ENCODE data around the gene THOC5. TPM values are rescaled to one million over a fixed set of nuclear protein-coding genes. Genes with fewer than 3 reads are reported as not detected.

Gene THOC5
- total RNA-seq, 1 experiment from 2014 or later, result 74.4 TPM

DNA sequence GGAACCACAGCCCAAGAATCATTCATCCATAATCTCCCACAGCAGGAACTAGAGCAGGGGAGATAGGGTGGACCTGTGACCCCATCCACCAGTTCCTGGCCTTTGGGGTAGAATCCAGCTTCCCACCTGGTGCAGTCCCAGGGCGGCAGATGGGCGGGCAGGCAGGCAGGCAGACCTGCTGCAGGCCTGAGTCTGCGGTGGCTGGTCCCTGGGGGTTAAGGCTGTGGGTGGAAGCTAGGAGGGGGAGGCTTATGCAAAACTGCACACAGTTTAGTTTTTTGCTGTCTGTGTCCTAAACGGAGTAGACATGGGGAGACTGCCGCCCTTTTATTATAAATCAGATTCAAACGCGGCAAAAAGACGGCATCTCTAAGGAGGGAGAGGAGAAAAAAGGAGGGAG lies 78.0 kb downstream of the THOC5 start:
- Histone ChIP-seq H3K4me3 (ENCODE audit: low read depth in 2 of 2, low read length in 2 of 2) (no peak overlapping the region), H3K27ac (ENCODE audit: low read length) (no peak overlapping the region), H3K36me3 (ENCODE audit: control insufficient read depth, insufficient read depth, low read length) (no peaks in the 10 kb centered on the region), H3K9me3 (ENCODE audit: control insufficient read depth, insufficient read depth, low read depth, low read length) (no peaks in the 10 kb centered on the region), H3K4me1 (ENCODE audit: control insufficient read depth, insufficient read depth, low read length) (0 out of 2 replicates have a peak, but pooled peaks cover 2% of the 10 kb centered on the region), H3K27me3 (ENCODE audit: control insufficient read depth, insufficient read depth, low read length) (no peaks in the 10 kb centered on the region)
- DNase-seq (ENCODE audit: low read depth, low spot score) (no peak), ATAC-seq (no peak)
- no peak for TF ChIP-seq TCF7L2 (IDR thresholded peaks at IDR 0.05; ENCODE audit: low read depth, low read length)
- no peak for TF ChIP-seq POLR2AphosphoS5 (IDR thresholded peaks at IDR 0.05; ENCODE audit: low read depth, low read length)
- TF ChIP-seq, protein P1, sequence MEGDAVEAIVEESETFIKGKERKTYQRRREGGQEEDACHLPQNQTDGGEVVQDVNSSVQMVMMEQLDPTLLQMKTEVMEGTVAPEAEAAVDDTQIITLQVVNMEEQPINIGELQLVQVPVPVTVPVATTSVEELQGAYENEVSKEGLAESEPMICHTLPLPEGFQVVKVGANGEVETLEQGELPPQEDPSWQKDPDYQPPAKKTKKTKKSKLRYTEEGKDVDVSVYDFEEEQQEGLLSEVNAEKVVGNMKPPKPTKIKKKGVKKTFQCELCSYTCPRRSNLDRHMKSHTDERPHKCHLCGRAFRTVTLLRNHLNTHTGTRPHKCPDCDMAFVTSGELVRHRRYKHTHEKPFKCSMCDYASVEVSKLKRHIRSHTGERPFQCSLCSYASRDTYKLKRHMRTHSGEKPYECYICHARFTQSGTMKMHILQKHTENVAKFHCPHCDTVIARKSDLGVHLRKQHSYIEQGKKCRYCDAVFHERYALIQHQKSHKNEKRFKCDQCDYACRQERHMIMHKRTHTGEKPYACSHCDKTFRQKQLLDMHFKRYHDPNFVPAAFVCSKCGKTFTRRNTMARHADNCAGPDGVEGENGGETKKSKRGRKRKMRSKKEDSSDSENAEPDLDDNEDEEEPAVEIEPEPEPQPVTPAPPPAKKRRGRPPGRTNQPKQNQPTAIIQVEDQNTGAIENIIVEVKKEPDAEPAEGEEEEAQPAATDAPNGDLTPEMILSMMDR (IDR thresholded peaks at IDR 0.05), result no peak
- no peak for TF ChIP-seq SIN3A (IDR thresholded peaks at IDR 0.05; ENCODE audit: borderline replicate concordance, insufficient read depth, low read depth, low read length)
- TF ChIP-seq, protein P2, sequence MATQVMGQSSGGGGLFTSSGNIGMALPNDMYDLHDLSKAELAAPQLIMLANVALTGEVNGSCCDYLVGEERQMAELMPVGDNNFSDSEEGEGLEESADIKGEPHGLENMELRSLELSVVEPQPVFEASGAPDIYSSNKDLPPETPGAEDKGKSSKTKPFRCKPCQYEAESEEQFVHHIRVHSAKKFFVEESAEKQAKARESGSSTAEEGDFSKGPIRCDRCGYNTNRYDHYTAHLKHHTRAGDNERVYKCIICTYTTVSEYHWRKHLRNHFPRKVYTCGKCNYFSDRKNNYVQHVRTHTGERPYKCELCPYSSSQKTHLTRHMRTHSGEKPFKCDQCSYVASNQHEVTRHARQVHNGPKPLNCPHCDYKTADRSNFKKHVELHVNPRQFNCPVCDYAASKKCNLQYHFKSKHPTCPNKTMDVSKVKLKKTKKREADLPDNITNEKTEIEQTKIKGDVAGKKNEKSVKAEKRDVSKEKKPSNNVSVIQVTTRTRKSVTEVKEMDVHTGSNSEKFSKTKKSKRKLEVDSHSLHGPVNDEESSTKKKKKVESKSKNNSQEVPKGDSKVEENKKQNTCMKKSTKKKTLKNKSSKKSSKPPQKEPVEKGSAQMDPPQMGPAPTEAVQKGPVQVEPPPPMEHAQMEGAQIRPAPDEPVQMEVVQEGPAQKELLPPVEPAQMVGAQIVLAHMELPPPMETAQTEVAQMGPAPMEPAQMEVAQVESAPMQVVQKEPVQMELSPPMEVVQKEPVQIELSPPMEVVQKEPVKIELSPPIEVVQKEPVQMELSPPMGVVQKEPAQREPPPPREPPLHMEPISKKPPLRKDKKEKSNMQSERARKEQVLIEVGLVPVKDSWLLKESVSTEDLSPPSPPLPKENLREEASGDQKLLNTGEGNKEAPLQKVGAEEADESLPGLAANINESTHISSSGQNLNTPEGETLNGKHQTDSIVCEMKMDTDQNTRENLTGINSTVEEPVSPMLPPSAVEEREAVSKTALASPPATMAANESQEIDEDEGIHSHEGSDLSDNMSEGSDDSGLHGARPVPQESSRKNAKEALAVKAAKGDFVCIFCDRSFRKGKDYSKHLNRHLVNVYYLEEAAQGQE (IDR thresholded peaks at IDR 0.05; ENCODE audit: insufficient read depth in 1 of 2, low read depth in 2 of 2, low read length in 1 of 2), result no peak
- CTCF ChIA-PET, result no interaction called here
- in situ Hi-C loops (cut with HindIII; ENCODE audit: low pct_unique_long_range_greater_than_20kb, low sequenced_read_pairs) (no loop called here), intact Hi-C loops (cut with micrococcal nuclease; ENCODE audit: unreplicated experiment) (no loop called here)
- BruUV-seq (replicated peaks), result no TSS peak
- POLR2A ChIA-PET, result no interaction called here

DNA sequence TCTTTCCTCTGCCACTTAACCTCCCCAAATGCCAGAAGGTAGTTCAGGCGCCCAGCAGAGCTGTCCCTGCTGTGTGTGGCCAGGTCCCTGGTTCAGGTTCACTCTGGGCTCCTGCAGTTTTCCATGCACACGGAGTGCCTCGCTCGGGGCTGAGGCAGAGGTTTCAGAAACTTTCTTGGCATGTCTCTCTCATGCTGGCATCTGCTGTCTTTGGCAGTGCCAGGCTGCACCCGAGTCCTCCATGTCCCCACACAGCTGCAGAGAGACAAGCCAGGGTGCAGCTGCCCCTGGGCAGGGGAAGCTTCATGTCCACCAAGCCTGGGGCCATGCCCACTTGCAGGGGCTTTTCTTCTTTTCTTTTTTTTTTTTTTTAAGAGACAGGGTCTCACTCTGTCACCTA lies 80.6 kb downstream of the THOC5 start:
- Histone ChIP-seq H3K27me3 (ENCODE audit: control insufficient read depth, insufficient read depth, low read length) (no peaks in the 10 kb centered on the region), H3K4me3 (ENCODE audit: low read depth in 2 of 2, low read length in 2 of 2) (no peak overlapping the region), H3K9me3 (ENCODE audit: control insufficient read depth, insufficient read depth, low read depth, low read length) (no peaks in the 10 kb centered on the region), H3K4me1 (ENCODE audit: control insufficient read depth, insufficient read depth, low read length) (0 out of 2 replicates have a peak, but pooled peaks cover 2% of the 10 kb centered on the region), H3K27ac (ENCODE audit: low read length) (no peak overlapping the region), H3K36me3 (ENCODE audit: control insufficient read depth, insufficient read depth, low read length) (no peaks in the 10 kb centered on the region)
- TF ChIP-seq SIN3A (IDR thresholded peaks at IDR 0.05; ENCODE audit: borderline replicate concordance, insufficient read depth, low read depth, low read length), result no peak
- TF ChIP-seq, protein P1 (IDR thresholded peaks at IDR 0.05), result no peak
- TF ChIP-seq POLR2AphosphoS5 (IDR thresholded peaks at IDR 0.05; ENCODE audit: low read depth, low read length), result no peak
- TF ChIP-seq TCF7L2 (IDR thresholded peaks at IDR 0.05; ENCODE audit: low read depth, low read length), result no peak
- TF ChIP-seq, protein P2 (IDR thresholded peaks at IDR 0.05; ENCODE audit: insufficient read depth in 1 of 2, low read depth in 2 of 2, low read length in 1 of 2), result no peak
- in situ Hi-C loops (cut with HindIII; ENCODE audit: low pct_unique_long_range_greater_than_20kb, low sequenced_read_pairs), result no loop called here
- POLR2A ChIA-PET, result no interaction called here
- intact Hi-C loops (cut with micrococcal nuclease; ENCODE audit: unreplicated experiment), result no loop called here
- no peak for DNase-seq (ENCODE audit: low read depth, low spot score)
- no peak for ATAC-seq
- no TSS peak for BruUV-seq (replicated peaks)
- CTCF ChIA-PET, result no interaction called here

Data from Panc1 (cell line).